Measurements from ENCODE around the gene TRMU.

TRMU gene

DNA sequence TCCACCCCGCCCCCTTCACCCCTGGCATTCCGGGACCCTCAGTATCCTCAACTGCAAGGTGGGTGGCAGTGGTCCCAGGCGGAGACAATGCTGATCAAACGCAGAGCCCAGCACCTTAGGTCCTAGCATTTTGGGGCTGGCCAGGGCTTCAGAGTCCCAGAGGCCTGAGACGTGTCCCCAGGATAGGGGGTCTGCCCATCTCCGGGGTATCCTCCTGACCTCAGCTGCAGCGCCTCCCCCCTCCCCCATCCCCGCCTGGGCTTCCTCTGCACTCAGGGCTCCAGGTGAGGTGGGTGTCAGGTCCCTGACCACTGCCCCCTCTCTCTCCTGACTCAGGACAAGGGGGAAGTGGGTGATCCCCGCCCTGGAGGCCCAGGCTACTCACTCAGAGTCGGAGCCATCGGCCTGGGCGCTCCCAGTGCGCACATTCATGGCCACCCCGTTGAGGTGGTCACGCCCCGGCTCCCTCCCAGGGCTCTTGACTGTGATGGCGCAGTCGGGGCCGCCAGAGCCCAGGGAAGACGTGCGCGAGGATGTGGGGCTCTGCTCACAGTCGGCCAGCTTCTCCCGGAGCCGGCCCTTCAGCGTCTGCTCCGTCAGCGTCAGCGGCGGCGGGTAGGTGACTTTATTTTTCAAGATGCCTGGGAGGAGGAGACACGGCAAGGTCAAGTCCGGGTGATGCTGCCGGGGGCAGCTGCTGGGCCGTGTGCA is 28.3 kb downstream of the TRMU start:
- no peak for DNase-seq (ENCODE audit: low read depth, low spot score)
- no peak for TF ChIP-seq CTCF (IDR thresholded peaks at IDR 0.05; ENCODE audit: low read depth, low read length)
- in situ Hi-C loops (cut with HindIII; ENCODE audit: low sequenced_read_pairs) = no loop called here
- no peak overlapping the region for H3K4me3 ChIP-seq (ENCODE audit: low read depth, low read length)

- no peak for DNase-seq (ENCODE audit: low read depth, low spot score)
- H3K4me3 ChIP-seq (ENCODE audit: low read depth, low read length) = no peak overlapping the region
- in situ Hi-C loops (cut with HindIII; ENCODE audit: low sequenced_read_pairs) = no loop called here
- TF ChIP-seq CTCF (IDR thresholded peaks at IDR 0.05; ENCODE audit: low read depth, low read length) = no peak
Measured at GRCh38 chr22:46364341-46365165, 29.0 kb downstream of the TRMU start.

DNA sequence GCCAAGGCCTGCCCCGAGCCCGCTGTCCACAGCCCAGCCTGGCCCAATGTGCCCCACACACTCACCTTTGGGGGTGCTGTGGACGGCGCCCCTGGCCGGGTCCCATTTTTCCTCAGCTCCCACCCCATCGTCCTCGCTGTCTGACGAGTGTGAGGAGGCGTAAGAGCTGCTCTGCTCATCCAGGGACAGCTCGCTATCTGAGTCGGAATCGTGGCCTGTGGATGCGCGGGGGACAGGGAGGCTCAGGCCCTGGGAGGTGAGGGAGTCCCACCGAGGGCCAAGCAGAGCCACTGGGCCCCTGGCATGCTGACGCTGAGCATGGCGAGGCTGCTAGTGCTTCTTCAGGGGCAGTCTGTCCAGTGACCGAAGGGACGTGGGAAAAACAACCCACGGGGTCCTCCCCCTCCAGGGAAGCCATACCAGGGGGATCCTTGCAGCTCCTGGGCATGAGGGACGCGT is 29.7 kb downstream of the TRMU start:
- no peak for TF ChIP-seq CTCF (IDR thresholded peaks at IDR 0.05; ENCODE audit: low read depth, low read length)

GRCh38 chr22:46366327-46366731 is 30.8 kb downstream of the TRMU start:
- DNase-seq (ENCODE audit: low read depth, low spot score) = no peak
- in situ Hi-C loops (cut with HindIII; ENCODE audit: low sequenced_read_pairs) = no loop called here
- no peak for TF ChIP-seq CTCF (IDR thresholded peaks at IDR 0.05; ENCODE audit: low read depth, low read length)

More for the DNA sequence above, 29.7 kb downstream of the TRMU start:
- DNase-seq (ENCODE audit: low read depth, low spot score) = no peak
- H3K4me3 ChIP-seq (ENCODE audit: low read depth, low read length) = no peak overlapping the region
- in situ Hi-C loops (cut with HindIII; ENCODE audit: low sequenced_read_pairs) = no loop called here

GRCh38 chr22:46366801-46367706 is 31.5 kb downstream of the TRMU start:
- in situ Hi-C loops (cut with HindIII; ENCODE audit: low sequenced_read_pairs) = no loop called here
- no peak overlapping the region for H3K4me3 ChIP-seq (ENCODE audit: low read depth, low read length)
- DNase-seq (ENCODE audit: low read depth, low spot score) = no peak
- TF ChIP-seq CTCF (IDR thresholded peaks at IDR 0.05; ENCODE audit: low read depth, low read length) = no peak

More at GRCh38 chr22:46366327-46366731, 30.8 kb downstream of the TRMU start:
- H3K4me3 ChIP-seq (ENCODE audit: low read depth, low read length) = no peak overlapping the region

DNA sequence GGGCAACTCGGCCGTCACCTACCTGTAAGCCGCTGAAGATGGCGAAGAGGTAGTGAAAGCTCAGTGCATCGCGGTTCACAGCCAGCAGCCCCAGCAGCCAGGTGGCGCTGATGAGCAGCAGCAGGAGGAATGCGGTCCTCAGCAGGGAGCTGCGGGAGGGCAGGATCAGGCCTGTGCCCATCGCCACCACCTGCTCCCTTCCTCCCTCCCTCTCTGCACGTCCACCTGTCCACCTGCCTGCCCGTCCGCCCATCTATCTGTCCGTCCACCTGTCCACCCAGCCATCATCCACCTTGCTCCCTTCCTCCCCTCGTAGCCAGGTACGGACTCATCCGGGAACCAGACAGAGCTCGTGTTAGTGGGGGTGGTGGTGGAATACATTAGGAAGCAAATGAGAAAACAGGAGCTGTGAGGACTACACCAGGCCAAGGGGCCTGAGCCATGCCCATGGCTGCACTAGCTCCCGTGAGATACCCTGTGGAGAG is 32.2 kb downstream of the TRMU start:
- H3K4me3 ChIP-seq (ENCODE audit: low read depth, low read length) = no peak overlapping the region
- peak; percentile 92 for TF ChIP-seq CTCF (IDR thresholded peaks at IDR 0.05; ENCODE audit: low read depth, low read length)
- DNase-seq (ENCODE audit: low read depth, low spot score) = peak; percentile 13
- in situ Hi-C loops (cut with HindIII; ENCODE audit: low sequenced_read_pairs) = no loop called here

Data from astrocyte of the spinal cord (primary cell).